ENCODE data around the gene OSTF1. TPM values are rescaled to one million over a fixed set of nuclear protein-coding genes. Genes with fewer than 3 reads are reported as not detected.

Gene OSTF1
- polyA plus RNA-seq, 1 donor from 2014 or later, result 8.8 TPM

DNA sequence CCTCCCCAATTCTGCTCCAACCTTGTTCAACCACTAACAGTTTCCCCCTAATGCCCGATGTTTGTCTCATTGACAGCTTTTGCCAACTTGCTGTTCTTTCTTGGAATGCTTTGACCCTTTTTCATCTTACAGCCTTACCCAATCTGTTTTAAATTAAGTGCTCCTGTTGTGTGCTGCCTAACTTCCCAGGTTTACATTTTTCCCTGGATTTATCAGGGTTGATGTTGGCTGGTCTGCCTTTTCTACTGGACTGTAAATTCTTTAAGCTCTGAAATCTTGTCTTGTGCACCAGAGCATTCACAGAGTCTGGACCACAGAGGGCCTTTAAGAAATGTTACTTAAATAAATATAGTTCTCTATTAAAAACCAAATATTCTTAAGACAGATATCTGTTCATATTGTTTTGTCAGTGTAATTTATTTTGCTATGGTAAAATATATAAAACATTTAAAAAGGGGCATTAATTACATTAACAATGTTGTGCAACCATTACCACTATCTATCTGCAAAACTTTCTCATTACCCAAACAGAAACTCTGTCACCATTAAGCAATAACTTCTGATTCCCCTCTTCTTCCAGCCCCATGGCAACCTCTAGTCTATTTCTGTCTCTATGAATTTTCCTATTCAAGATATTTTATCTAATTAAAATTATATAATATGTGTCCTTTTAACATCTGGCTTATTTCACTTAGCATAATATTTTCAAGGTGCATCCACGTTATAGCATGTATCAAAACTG, 73.0 kb downstream of the OSTF1 start:
- TF ChIP-seq EP300 (conservative IDR thresholded peaks at IDR 0.05; ENCODE audit: poor library complexity, severe bottlenecking) (no peak), TAF1 (IDR thresholded peaks at IDR 0.05; ENCODE audit: low read depth) (no peak), POLR2AphosphoS5 (IDR thresholded peaks at IDR 0.05) (no peak)
- TF ChIP-seq, protein P1, sequence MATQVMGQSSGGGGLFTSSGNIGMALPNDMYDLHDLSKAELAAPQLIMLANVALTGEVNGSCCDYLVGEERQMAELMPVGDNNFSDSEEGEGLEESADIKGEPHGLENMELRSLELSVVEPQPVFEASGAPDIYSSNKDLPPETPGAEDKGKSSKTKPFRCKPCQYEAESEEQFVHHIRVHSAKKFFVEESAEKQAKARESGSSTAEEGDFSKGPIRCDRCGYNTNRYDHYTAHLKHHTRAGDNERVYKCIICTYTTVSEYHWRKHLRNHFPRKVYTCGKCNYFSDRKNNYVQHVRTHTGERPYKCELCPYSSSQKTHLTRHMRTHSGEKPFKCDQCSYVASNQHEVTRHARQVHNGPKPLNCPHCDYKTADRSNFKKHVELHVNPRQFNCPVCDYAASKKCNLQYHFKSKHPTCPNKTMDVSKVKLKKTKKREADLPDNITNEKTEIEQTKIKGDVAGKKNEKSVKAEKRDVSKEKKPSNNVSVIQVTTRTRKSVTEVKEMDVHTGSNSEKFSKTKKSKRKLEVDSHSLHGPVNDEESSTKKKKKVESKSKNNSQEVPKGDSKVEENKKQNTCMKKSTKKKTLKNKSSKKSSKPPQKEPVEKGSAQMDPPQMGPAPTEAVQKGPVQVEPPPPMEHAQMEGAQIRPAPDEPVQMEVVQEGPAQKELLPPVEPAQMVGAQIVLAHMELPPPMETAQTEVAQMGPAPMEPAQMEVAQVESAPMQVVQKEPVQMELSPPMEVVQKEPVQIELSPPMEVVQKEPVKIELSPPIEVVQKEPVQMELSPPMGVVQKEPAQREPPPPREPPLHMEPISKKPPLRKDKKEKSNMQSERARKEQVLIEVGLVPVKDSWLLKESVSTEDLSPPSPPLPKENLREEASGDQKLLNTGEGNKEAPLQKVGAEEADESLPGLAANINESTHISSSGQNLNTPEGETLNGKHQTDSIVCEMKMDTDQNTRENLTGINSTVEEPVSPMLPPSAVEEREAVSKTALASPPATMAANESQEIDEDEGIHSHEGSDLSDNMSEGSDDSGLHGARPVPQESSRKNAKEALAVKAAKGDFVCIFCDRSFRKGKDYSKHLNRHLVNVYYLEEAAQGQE (IDR thresholded peaks at IDR 0.05; ENCODE audit: borderline replicate concordance), result no peak
- H3K9ac ChIP-seq (ENCODE audit: low read length), result no peak overlapping the region
- no peak overlapping the region for H3K4me2 ChIP-seq (ENCODE audit: low read length)
- no peak overlapping the region for H2AFZ ChIP-seq (ENCODE audit: low read depth, low read length)
- H3K79me2 ChIP-seq (replicated peaks; ENCODE audit: insufficient read depth, low read length), result no peaks in the 10 kb centered on the region
- H3K9me3 ChIP-seq (ENCODE audit: low read length), result no peaks in the 10 kb centered on the region
- H3K9me2 ChIP-seq (ENCODE audit: insufficient read depth, low read length), result no peaks in the 10 kb centered on the region
- H3K36me3 ChIP-seq (ENCODE audit: insufficient read depth, low read length), result no peaks in the 10 kb centered on the region
- no peaks in the 10 kb centered on the region for H3K27me3 ChIP-seq (ENCODE audit: insufficient read depth, low read depth, low read length)
- H3K27ac ChIP-seq (ENCODE audit: low read length), result no peak overlapping the region
- no peaks in the 10 kb centered on the region for H3F3A ChIP-seq (ENCODE audit: insufficient read depth, low read length, poor library complexity, severe bottlenecking)
- H3K4me3 ChIP-seq (ENCODE audit: low read length), result no peak overlapping the region
- no peaks in the 10 kb centered on the region for H4K20me1 ChIP-seq (ENCODE audit: insufficient read depth)

DNA sequence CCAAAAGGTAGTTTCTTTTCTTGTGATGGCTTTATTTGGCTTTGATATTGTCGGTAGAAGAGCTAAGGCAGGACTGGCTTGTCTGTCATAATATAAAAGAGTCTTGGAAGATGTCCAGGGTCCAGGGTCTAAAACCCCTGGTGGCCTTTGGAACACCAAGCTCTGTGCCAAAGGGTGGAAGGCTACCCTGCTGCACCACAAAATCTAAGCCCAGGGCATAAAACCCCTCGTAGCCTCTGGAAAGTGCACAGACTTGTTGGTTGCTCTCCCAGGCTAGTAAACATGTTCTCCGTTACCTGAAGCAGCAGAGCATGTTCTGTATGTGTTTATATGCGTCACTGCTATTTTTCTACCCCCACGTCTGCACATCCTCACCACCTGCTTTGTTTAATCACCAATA, 75.5 kb downstream of the OSTF1 start:
- H2AFZ ChIP-seq (ENCODE audit: low read depth, low read length), result no peak overlapping the region
- H3K36me3 ChIP-seq (ENCODE audit: insufficient read depth, low read length), result no peaks in the 10 kb centered on the region
- no peaks in the 10 kb centered on the region for H3F3A ChIP-seq (ENCODE audit: insufficient read depth, low read length, poor library complexity, severe bottlenecking)
- no peak overlapping the region for H3K4me3 ChIP-seq (ENCODE audit: low read length)
- no peaks in the 10 kb centered on the region for H3K9me3 ChIP-seq (ENCODE audit: low read length)
- H3K79me2 ChIP-seq (replicated peaks; ENCODE audit: insufficient read depth, low read length), result no peaks in the 10 kb centered on the region
- no peaks in the 10 kb centered on the region for H3K27me3 ChIP-seq (ENCODE audit: insufficient read depth, low read depth, low read length)
- H4K20me1 ChIP-seq (ENCODE audit: insufficient read depth), result no peaks in the 10 kb centered on the region
- H3K4me2 ChIP-seq (ENCODE audit: low read length), result no peak overlapping the region
- H3K9me2 ChIP-seq (ENCODE audit: insufficient read depth, low read length), result no peaks in the 10 kb centered on the region
- no peak overlapping the region for H3K27ac ChIP-seq (ENCODE audit: low read length)
- TF ChIP-seq, protein P2, sequence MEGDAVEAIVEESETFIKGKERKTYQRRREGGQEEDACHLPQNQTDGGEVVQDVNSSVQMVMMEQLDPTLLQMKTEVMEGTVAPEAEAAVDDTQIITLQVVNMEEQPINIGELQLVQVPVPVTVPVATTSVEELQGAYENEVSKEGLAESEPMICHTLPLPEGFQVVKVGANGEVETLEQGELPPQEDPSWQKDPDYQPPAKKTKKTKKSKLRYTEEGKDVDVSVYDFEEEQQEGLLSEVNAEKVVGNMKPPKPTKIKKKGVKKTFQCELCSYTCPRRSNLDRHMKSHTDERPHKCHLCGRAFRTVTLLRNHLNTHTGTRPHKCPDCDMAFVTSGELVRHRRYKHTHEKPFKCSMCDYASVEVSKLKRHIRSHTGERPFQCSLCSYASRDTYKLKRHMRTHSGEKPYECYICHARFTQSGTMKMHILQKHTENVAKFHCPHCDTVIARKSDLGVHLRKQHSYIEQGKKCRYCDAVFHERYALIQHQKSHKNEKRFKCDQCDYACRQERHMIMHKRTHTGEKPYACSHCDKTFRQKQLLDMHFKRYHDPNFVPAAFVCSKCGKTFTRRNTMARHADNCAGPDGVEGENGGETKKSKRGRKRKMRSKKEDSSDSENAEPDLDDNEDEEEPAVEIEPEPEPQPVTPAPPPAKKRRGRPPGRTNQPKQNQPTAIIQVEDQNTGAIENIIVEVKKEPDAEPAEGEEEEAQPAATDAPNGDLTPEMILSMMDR (IDR thresholded peaks at IDR 0.05; ENCODE audit: poor library complexity, severe bottlenecking), result no peak
- TF ChIP-seq, protein P1 (IDR thresholded peaks at IDR 0.05; ENCODE audit: borderline replicate concordance), result no peak
- TF ChIP-seq SMC3 (conservative IDR thresholded peaks at IDR 0.05; ENCODE audit: poor library complexity), result no peak
- TF ChIP-seq TAF1 (IDR thresholded peaks at IDR 0.05; ENCODE audit: low read depth), result no peak
- TF ChIP-seq RAD21 (conservative IDR thresholded peaks at IDR 0.05), result no peak
- TF ChIP-seq MXI1 (conservative IDR thresholded peaks at IDR 0.05; ENCODE audit: poor library complexity, severe bottlenecking), result no peak
- no peak overlapping the region for H3K9ac ChIP-seq (ENCODE audit: low read length)
